Measurements from ENCODE around the gene PAK4.
"Not testable (repeated sequence)": the region's sequence is repeated elsewhere in the genome, so short reads cannot be mapped to it uniquely, and the experiment has no call there.

Gene PAK4

DNA sequence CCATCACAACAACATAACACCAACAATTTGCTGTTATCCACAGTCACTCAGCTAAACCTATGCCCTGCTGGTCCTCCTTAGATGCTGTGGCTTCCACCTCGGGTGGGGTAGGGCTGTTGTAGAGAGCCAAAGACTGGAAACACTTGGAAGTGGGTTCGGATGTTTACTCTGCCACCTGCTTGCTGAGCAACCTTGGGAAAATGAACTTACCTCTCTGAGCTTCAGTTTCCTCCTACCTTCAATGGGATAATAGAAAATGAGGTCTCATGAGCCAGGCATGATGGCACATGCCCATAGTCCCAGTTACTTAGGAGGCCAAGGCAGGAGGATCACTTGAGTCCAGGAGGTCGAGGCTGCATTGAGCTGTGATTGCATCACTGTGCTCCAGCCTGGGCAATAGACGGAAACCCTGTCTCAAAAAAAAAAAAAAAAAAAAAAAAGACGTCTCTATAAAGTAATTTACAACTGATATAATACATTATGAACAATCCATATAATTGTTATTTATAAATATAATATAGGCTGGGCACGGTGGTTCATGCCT is 81.8 kb downstream of the PAK4 start:
- DNase-seq (ENCODE audit: low read depth): no peak

DNA sequence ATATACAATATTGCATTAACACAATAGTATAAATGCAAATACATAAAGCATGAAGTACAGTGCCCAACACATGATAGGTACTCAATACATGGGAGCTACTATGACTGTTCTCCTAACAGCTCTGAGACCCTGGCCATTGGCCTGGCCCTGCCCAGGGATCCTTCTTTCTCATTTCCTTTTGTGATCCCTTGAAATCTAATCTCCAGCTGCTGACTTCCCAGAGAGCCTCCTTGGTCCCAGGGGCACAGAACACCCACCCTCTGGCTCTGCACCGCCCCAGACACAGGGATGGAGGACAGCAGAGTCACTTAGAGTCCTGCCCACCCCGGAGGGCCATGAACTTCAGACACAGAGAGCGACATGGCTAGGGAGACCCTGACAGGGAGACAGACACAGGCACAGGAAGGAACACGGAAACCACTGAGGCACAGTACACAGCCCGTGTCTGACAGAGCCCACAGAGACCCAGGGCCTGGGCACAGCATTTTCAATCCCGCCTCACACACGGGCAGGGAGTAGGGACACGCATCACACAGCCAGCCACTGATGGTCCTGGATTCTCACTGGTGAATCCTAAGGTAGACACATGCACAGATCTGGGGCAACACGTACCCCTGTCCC is 82.7 kb downstream of the PAK4 start:
- no peak for DNase-seq (ENCODE audit: low read depth)

DNA sequence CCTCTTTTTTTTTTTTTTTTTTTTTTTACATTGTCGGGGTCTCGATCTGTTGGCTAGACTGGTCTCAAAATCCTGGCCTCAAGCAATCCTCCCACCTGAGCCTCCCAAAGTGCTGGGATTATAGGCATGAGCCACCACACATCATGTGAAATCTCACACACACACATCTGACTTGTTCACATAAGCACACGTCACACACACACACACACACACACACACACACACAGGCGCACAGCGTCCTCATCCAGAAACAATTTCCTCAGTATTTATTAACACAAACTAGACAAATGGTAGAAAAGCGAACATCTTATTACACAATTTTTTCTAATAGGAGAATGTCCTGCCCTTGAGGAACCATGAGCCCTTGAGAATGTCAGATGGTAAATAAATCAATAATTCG is 83.6 kb downstream of the PAK4 start:
- no peak for DNase-seq (ENCODE audit: low read depth)

DNA sequence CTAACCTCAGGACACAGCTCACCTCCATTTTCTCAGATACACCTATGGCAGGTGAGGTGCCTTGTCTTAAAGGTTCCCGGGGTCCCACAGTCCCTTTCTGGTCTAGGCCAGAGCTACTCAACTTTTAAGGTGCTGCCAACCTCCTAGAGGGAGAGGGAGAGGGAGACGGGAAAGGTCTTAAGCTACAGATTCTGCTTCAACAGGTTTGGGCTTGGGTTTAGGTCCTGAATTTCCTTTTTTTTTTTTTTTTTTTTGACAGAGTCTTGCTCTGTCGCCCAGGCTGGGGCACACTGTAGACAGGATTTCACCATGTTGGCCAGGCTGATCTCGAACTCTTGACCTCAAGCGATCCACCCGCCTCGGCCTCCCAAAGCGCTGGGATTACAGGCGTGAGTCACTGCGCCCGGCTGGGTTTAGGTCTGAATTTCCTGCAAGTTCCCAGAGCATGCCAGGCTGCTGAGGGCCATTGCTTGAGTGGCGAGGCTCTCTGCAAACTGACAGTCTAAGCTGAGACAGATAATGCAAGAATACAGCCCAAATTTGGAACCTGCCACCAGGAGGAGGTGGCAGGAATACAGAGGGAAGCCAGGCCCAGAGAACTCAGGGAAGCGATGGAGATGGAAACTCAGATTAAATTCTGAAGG is 86.3 kb downstream of the PAK4 start:
- DNase-seq (ENCODE audit: low read depth): no peak

DNA sequence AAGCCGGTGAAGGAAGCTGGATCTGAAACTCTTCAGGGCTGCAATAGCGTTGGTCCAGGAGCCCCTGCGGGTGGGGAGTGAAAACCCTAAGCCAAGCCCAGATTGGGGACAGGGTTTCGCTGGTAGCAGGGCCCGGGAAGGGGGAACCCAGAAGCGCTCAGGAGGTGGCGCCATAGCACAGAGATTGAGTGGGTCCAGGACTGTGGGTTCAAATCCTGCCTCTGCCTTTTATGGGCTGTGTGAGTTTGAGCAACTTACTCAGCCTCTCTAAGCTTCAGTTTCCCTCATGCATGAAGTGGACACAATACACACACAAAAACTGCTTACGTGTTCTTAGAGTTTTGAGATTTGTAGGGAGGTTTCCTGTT is 86.8 kb downstream of the PAK4 start:
- DNase-seq (ENCODE audit: low read depth): peak; percentile 29

DNA sequence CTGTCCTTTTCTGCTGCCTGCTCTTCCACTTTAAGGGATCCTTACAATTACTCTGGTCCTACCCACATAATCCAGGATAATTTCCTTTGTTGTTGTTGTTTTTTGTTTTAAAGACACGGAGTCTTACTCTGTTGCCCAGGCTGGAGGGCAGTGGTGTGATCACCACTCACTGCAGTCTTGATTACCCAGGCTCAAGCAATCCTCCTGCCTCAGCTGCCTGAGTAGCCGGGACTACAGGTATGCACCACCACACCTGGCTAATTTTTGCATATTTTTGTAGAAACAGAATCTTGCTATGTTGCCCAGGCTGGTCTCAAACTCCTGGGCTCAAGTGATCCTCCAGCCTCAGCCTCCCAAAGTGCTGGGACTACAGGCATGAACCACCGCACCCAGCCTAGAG is 89.7 kb downstream of the PAK4 start:
- DNase-seq (ENCODE audit: low read depth): not testable (repeated sequence)

DNA sequence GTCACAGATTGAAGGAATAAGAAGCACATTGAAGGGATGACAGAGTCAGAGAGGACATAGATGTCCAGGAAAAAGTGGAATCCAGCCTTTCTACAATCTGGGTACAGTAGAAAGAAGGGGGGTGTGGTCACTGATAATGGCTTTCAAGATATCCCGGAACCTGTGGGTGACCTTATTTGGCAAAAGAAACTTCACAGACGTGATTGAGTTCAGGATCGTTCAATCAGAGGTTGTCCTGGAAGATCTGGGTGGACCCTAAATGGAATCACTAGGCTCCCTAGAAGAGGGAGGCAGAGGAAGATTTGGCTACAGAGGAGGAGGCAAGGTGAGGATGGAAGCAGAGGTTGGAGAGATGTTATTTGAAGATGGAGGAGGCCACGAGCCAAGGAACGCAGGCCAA is 91.5 kb downstream of the PAK4 start:
- no peak for DNase-seq (ENCODE audit: low read depth)

DNA sequence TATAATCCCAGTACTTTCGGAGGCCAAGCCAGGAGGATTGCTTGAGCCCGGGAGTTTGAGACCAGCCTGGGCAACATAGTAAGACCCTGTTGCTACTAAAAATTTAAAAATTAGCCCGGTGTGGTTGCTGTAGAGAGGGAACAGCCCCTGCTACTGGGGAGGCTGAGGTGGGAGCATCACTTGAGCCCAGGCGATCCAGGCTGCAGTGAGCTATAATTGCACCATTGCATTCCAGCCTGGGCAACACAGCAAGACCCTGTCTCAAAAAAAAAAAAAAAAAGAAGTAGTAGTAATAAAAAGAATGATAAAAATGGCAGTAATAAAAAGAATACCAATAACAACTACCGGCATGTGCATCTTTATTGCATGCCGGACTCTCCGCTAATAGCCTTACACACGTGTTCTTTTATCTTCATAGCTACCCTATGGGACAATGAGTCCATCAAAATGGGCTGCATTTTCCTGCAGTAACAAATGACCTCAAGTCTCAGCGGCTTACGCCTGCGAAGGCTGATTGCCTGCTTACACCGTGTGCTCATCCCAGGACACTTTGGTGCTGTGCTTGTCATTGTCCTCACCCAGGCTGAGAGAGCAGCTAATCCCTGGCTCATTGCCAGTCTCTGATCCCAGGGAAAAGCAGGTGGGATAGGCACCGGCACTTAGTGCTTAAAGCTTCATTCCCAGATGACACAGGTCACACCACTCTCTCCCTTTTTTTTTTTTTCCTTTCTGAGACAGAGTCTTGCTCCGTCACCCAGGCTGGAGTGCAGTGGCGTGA is 92.8 kb downstream of the PAK4 start:
- DNase-seq (ENCODE audit: low read depth): no peak

DNA sequence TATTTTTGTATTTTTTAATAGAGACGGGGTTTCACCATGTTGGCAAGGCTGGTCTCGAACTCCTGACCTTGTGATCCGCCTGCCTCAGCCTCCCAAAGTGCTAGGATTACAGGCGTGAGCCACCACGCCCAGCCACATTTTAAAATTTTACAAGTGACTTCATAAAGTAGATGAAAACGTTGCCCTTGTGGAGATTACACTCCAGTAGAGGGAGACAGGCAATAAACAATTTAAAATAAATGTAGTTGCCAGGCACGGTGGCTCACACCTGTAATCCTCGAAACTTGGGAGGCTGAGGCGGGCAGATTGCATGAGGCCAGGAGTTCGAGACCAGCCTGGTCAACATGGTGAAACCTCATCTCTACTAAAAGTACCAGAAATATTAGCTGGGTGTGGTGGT is 93.5 kb downstream of the PAK4 start:
- DNase-seq (ENCODE audit: low read depth): not testable (repeated sequence)

DNA sequence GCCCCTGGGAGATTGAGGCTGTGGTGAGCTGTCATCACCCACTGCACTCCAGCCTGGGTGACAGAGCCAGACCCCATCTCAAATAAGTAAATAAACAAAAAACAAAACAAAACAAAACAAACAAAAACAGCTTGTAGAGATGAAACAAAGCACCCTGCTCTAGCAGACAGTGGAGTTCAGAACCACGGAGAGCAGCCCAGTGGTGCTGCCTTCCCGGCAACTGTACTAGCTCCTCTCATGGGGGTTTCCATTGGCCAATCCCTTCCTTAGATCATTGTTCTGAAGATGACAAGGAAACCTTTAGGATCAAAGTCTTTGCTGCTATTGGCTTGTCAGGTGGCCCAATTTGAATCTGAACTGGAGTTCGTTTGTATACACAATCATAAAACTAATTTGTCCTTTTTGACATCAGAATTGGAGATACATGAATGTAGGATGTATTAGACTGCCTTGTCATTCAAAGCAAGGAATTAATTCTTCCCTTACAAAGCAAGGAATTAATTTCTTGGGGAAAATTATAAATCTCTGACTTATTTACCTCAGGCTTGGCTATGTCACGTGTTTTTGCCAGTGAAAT is 98.2 kb downstream of the PAK4 start:
- DNase-seq (ENCODE audit: low read depth): no peak

DNA sequence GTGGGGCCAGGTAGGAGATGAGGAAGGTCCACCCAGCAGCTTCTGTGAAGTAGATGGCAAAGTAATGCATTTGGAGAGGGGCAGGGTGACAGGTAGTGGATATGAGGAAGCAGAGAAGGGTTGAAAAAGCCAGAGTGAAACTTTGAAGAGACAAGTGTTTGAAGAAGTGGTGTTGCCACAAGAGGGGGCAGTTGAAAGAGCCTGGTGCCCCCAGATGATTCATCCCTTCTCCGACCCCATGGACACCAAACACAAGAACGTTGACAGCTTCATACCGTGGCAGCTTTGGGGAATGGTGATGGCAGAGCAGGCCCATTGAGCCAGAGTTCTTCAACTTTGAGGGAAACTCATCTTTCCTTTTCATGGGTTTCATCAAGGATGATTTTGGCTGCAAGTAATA is 99.3 kb downstream of the PAK4 start:
- DNase-seq (ENCODE audit: low read depth): no peak
